HG03045 (cell line): Measurements from ENCODE around the gene ID3.
A peak's percentile ranks its signal among the peaks of the same experiment; 100 is the strongest.

Experiments used
- ATAC-seq: cut with Tn5 transposase; IDR thresholded peaks from one replicate; pipeline ENCODE4 v1.9.1; 2021; ENCODE audit warnings: mild to moderate bottlenecking, moderate library complexity; ENCODE audit not compliant: unreplicated experiment

Gene ID3

DNA sequence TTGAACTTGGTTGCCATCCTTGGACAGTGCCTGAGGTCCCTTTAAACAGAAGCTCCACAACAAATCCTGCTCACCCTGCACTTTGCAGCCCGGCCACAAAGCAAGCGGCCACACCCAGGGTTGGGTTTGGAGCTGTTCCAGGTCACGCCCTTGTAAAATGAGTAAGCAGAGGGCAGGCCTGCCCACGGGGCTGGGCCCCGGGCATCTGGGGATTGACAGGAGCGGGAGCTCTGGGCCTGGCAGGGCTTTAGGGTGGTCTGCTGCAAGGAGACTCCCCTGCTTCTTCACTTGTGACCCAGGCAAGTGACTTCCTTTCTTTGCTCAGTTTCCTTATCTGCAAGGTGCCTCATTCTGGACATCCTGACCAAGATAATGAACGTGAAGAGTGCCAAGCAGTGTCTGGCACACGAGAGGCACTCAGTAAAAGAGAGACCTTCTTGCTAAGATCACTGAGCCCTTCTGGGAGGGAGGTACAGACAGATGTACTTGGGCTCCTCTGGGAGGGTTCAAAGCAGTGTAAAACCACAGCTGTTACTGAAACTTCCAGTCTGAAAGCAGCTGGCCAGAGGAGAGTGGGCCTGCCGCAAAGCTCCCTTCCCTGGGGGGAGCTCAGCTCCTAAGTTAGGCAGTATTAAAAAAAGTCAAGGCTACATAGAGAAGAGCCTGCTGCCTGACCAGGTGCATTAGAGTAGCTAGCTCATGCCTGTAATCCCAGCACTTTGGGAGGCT is 30.9 kb downstream of the ID3 start:
- ATAC-seq = peak; percentile 37

DNA sequence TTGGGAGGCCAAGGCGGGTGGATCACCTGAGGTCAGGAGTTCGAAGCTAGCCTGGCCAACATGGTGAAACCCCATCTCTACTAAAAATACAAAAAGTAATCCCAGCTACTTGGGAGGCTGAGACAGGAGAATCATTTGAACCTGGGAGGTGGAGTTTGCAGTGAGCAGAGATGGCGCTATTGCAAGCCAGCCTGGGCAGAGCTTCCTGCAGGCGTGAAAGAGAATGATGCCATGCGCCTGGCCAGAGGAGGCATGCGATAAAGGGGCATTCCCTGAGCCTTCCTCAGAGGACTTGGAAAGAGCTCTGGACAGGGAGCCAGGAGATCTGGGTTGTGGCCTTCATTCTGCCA is 31.4 kb downstream of the ID3 start:
- no peak for ATAC-seq

DNA sequence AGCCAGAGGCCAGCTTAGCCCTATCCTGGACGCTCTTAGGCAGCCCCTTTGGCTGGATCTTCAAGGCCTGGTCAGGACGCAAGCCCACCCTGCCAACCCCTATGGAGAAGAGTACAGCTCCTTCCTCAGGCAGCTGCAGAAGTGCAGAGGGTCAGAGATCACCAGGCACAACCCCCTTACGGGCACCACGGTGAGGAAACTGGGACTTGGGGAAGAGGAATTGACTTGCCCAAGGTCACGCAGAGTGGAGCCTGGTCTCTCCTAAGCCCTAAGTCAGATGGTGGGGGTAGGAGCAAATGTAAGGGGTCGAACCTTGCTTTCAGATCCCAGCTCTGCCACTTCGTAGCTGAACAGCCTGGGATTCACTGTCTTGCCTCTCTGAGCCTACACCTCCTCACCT is 31.9 kb downstream of the ID3 start:
- ATAC-seq = no peak

DNA sequence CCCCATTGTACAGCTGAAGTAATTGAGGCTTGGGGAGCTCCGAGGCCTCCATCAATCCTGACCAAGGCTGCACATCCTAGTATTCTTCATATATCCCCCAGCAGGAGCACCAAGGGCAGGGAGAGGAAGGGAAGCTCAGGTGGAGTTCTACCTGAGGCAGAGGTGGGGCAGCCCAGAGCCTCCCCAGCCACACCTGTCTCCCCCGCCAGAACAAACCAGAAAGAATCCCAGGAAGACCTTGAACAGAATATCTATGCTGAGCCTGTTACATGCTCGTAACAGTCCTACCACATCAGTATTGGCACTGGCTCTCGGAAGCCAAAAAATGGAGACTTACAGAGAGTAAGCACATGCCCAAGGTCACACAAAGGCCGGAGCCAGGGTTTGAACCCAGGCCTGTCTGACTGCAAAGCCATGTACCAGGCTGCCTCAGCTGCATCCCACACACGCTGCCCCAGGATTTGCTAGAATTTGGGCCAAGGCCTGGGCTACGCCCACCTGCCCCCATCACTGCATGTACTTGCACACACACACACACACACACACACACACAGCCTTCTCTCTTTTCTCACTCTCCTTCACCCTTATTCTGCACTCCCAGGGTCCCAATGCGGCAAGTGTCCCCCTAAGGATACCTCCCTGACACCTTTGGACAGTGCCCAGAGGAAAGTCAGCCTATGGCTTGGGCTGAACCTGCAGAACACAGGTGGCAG is 32.8 kb downstream of the ID3 start:
- ATAC-seq = no peak

DNA sequence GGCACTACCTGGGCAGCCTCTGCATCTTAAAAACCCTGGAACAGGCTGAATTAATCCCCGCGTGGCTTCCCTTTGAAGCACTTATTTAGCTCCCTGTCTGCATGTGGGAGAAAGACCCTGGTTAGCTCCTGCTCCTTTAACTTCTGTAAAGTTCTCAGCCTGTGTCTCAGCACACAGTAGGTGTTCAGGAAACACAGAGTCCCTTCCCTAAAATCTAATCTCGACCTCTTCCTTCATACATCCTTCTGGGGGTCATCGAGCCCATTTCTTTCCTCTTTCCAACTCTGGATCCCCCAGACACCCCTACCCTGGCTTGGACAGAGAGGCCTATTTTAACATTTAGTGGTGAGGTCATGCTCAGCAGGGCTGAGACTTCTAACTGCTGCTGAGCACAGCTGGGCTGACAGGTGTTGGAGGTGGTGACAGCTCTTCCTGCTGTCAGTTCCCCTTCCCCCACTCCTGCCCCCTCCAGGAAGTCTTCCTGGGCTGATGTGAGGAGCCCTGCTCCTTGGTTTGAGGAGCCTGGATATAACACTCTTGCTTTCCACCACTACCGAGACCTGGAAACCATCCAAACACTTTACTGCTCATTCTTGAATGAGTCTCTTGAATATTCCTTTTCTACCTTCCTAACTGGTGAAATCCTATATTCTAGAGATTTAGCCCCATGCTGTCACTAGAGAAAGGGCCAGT is 33.6 kb downstream of the ID3 start:
- no peak for ATAC-seq

DNA sequence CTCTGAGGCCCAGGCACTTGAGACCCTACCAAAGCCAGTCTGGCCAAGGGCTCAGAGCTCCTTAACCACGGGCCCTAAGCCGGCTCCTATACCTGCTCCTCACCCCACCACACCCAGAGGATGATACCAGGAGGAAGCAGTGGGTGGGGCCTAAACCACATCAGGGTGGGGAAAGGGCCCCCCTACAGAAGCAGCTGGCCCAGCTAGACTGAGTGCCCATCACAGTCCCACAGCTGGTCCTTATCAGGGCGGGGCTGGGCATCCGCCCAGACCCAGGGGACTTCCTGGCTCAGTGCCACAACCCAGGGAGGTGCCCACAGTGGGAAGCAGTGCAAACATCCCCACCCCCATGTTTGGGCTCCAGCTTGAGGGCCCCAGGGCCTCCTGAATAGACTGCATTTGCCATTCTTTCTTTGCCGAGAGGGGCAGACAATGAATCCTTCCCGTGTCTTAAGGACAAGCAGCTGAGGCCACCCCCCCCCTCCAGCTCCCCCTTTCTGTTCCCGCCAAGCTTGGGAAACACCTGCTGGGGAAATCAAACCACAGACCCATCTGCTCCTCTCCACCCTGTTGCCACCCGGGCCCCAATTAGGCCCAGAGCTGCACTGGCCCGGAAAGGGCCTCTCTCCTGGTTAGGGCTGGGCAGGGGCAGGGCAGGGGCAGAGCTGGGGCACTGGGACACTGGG is 34.4 kb downstream of the ID3 start:
- ATAC-seq = no peak

DNA sequence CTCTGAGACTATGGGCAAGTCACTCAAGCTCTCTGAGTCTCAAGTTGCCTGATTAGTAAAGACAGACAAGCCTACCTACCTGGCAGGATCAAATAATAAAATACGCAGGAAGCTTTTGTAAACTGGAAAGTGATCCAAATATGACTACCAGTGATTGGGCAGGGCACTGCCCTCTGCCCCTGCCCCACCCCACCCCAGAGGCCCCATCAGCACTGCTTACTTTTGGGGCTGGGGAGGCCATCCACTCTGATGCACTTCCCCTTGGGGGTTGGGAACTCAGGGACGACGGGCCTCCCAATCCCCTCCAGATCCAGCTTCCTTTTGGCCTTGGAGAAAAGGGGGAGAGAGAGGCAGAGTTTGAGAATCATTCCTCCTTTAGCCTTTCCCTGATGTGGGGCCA is 35.1 kb downstream of the ID3 start:
- no peak for ATAC-seq

DNA sequence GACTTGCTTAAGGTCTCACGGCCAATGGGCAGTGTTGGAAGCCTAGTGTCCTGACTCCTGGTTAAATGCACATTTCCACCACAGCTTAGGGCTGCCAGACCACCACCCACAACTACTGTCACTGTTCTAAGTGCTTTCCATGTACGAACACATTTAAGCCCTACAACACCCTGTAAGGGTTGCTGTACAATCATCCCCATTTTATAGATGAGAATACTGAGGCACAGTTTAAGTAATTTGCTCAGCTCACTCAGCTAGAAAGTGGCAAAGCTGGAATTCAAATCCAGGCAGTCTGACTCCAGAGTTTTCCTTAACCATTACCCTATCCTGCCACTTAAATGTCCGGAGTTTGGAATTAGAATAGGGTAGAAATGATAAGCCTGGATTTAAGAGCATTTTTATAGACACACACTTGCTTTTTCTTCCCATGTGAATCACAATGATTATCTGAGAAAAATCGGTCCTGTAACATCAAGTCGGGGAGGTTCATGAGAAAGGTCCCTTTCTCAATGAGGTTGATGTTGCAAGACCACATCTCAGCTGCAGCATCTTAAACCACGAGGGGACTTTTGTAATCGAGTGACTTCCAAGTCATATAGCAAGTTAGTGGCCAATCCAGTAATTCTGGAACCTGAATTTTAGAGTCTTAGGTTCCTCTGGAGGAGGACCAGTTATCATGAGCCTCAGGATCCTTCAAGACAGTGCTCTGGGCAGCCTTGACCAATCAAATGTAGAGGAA is 36.9 kb downstream of the ID3 start:
- no peak for ATAC-seq

DNA sequence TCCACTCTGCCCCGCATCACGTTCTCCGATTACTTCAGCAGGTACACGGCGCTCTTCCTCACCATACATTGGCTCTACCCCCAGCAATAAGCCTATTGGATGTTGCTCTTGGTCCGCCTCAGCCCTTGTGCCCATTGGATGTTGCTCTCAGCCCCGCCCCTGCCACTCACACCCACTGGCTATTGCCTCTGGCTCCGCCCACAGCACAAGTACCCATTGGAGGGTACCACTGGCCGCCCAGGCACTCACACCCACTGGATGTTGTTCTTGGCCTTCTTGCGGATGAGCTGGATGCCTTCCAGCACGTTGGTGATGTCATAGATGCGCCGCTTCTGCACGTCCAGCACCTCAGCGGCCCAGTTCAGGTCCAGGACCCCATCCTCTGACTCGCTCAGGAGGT is 37.7 kb downstream of the ID3 start:
- no peak for ATAC-seq

DNA sequence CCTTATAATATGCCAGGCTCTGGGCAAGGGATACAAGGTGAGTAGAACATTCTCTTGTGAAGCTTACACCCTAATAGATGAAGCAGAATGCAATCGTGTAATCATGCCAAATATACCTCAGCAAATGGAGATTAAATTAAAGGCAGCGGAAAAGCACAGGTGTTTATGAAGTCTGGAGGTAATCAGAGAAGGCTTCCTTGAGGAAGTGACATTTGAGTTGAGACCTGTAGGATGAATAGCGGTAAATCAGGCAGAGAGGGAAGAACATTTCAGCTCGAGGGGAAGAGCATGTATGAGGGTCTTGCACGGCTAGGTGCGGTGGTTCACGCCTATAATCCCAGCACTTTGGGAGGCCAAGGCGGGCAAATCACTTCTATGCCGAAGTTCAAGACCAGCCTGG is 41.7 kb downstream of the ID3 start:
- ATAC-seq = no peak

DNA sequence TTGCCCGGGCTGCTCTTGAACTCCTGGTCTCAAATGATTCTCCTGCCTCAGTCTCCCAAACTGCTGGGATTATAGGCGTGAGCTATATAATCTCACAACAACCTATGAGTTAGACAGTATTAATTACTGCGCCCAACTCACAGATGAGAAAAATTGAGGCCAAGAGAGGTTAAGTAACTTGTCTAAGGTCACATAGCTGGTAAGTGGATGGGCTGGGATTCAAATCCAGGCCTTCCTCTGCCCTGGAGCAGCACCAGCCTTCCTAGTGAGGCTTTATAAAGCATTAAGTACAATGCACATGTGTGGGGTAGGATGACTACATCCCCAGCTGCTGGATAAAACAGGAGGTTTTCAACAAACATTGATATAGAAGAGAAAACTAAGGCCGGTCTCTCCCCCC is 43.4 kb downstream of the ID3 start:
- no peak for ATAC-seq

DNA sequence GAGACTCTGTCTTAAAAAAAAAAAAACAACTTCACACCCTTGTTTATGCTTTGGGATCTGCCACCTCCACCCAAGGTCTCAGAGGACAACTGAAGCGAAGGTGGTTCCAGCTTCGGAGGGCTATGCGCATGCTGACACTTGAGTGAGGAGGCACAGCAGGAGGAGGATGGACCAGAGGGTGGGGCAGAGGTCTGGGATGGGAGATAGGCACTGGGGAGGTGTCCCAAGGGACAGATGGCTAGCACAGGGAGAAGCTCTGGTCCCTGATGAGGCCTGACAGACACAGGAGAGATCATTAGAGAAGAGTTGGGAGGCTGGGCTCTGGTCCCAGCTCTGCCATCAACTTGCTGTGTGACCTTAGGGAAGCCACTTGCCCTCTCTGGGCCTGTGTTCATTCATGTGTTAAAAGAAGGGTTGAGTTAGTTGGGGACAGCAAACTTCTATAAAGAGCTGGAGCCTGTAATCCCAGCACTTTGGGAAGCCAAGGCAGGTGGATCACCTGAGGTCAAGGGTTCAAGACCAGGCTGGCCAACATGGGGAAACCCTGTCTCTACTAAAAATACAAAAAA is 45.1 kb downstream of the ID3 start:
- no peak for ATAC-seq

DNA sequence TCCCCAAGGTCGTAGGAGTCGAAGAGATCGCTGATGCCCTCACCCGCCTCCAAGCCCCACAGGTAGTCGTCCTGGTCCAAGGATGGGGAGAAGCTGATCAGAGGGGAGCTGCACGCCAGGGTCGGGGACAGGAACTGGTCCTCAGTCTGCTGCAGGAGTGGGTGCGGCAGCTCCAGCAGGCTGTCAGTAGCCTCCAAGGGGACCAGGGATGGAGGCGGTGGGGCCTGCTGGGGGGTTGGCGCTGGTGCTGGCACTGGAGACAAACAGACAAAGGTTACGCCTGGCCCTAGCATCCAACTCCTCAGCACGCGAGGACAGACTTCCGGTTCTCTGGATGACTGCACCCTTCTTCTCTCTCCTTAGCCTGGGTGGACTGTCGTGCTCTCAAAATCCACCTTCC is 49.4 kb downstream of the ID3 start:
- ATAC-seq = no peak
